Body of pancreas (tissue), 4 donors: ENCODE results near the gene ANAPC1.
"Not testable (repeated sequence)": the region's sequence is repeated elsewhere in the genome, so short reads cannot be mapped to it uniquely, and the experiment has no call there.

Experiments used
- CTCF ChIP-seq, 7 experiments: fragments of 450-650 bp in 4 of 7; fragments of 200-600 bp in 3 of 7; sonication (generic) in 3 of 7; IDR thresholded peaks; one replicate each; pipeline ENCODE4 v1.5.1; 2016 to 2019; ENCODE audit warnings: antibody characterized with exemption in 7 of 7
- POLR2A ChIP-seq, 3 donors: fragments of 450-650 bp; IDR thresholded peaks; one replicate each; pipeline ENCODE4 v1.6.1; 2016; ENCODE audit warnings: antibody characterized with exemption in 3 of 3, mild to moderate bottlenecking in 2 of 3

- TF ChIP-seq POLR2A, CTCF (IDR thresholded peaks at IDR 0.05): not testable (repeated sequence)
Observed at GRCh38 chr2:111735420-111735819, 148.6 kb downstream of the ANAPC1 start.
